ENCODE measurements around the gene PIK3R1. TPM values are rescaled to one million over a fixed set of nuclear protein-coding genes. Genes with fewer than 3 reads are reported as not detected.
"Not testable (repeated sequence)": the region's sequence is repeated elsewhere in the genome, so short reads cannot be mapped to it uniquely, and the experiment has no call there.

Gene PIK3R1
- total RNA-seq, 4 donors from 2014 or later = 86.1 to 107 (median 94.8) TPM

DNA sequence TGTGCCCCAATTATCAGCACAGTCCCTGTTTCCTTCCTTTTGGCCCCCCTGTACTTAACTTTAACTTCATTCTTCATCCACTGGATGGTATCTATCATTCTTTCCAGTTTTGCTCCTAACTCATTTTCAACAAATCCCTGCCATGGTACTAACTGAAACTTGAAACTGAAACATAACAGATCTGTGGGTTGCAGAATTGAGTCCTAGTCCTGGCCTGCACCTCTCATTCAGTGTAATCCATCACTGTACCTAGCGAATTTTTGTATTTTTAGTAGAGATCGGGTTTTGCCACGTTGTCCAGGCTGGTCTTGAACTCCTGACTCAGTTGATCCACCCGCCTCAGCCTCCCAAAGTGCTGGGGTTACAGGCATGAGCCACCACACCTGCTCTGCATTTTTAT lies 15.3 kb upstream of the PIK3R1 start:
- no peak overlapping the region for H3K27ac ChIP-seq
- DNase-seq = no peak
- no peak overlapping the region for H3K4me3 ChIP-seq (replicated peaks in 1 of 3)
- no peak for TF ChIP-seq POLR2A (IDR thresholded peaks at IDR 0.05)
- TF ChIP-seq, protein P1, sequence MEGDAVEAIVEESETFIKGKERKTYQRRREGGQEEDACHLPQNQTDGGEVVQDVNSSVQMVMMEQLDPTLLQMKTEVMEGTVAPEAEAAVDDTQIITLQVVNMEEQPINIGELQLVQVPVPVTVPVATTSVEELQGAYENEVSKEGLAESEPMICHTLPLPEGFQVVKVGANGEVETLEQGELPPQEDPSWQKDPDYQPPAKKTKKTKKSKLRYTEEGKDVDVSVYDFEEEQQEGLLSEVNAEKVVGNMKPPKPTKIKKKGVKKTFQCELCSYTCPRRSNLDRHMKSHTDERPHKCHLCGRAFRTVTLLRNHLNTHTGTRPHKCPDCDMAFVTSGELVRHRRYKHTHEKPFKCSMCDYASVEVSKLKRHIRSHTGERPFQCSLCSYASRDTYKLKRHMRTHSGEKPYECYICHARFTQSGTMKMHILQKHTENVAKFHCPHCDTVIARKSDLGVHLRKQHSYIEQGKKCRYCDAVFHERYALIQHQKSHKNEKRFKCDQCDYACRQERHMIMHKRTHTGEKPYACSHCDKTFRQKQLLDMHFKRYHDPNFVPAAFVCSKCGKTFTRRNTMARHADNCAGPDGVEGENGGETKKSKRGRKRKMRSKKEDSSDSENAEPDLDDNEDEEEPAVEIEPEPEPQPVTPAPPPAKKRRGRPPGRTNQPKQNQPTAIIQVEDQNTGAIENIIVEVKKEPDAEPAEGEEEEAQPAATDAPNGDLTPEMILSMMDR (IDR thresholded peaks at IDR 0.05) = no peak
- intact Hi-C loops (cut with DNase I) = no loop called here
- no peaks in the 10 kb centered on the region for H3K4me1 ChIP-seq
- no peaks in the 10 kb centered on the region for H3K27me3 ChIP-seq
- WGBS, 2 donors = 81 to 90% methylated on average over 4 of the region's 4 CpGs
- H3K9me3 ChIP-seq = no peaks in the 10 kb centered on the region
- no peaks in the 10 kb centered on the region for H3K36me3 ChIP-seq

DNA sequence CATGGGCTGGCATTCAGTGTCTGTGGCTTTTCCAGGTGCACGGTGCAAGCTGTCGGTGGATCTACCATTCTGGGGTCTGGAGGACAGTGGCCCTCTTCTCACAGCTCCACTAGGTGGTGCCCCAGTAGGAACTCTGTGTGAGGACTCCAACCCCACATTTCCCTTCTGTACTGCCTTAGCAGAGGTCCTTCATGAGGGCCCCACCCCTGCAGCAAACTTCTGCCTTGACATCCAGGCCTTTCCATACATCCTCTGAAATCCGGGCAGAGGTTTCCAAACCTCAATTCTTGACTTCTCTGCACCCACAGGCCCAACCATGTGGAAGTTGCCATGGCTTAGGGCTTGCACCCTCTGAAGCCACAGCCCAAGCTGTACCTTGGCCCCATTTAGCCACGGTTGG lies 4.9 kb upstream of the PIK3R1 start:
- H3K36me3 ChIP-seq = not testable (repeated sequence)

DNA sequence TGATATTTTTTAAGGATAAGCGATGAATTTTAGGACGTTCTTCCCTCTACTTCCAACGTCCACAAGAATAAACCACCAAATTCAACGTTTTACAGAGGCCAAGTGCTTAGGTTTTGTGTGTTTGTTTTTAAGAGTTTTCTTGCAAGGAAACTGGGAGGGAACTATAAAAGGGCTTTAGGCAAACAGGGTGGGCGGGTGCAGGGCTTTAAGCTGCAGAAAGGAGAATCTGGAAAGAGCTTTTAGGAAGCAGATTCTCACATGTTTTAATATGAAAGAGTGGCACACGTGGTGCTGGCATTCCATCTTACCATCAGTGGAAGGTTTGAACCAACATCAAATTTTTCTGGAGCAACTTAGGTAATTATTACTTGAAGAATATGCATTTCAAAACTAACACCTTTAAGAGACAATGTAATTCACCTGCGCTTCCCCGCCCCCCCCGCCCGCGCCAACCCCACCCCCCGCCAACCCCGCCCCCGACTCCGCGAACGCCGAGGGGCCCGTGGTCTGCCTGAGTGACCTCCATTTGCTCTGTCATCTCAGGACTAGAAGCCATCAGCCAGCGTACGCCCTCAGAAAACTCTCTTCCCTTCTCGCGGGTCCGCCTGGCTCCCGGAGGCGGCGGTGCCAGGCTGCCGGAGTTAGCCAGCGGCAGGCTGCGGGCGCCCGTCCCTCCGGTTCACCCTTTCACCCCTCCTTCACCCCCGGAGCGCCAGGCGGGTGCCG lies 911 bp upstream of the PIK3R1 start:
- TF ChIP-seq, protein P1 (IDR thresholded peaks at IDR 0.05) = no peak
- TF ChIP-seq POLR2A (IDR thresholded peaks at IDR 0.05) = no peak
- 4 to 7% methylated on average over 15 to 16 of the region's 37 CpGs for WGBS, 2 donors
- no peaks in the 10 kb centered on the region for H3K27me3 ChIP-seq
- no peaks in the 10 kb centered on the region for H3K36me3 ChIP-seq
- peaks cover 19 to 24% of the 10 kb centered on the region in 2 donors for H3K4me1 ChIP-seq
- H3K4me3 ChIP-seq (replicated peaks in 1 of 3) = peak overlapping the region in 2 of 3 donors; percentile 80 to 90
- no peaks in the 10 kb centered on the region for H3K9me3 ChIP-seq
- peak; percentile 30 to 47 for DNase-seq
- peak overlapping the region; percentile 96 to 99 (median 97) for H3K27ac ChIP-seq
- intact Hi-C loops (cut with DNase I) = no loop called here

More for the DNA sequence above, 4.9 kb upstream of the PIK3R1 start:
- intact Hi-C loops (cut with DNase I); DNase-seq; H3K27ac ChIP-seq; H3K4me3 ChIP-seq (replicated peaks in 1 of 3); H3K4me1 ChIP-seq; H3K9me3 ChIP-seq; H3K27me3 ChIP-seq: not testable (repeated sequence)
- 98% methylated on average over 4 of the region's 4 CpGs for WGBS, 2 donors

DNA sequence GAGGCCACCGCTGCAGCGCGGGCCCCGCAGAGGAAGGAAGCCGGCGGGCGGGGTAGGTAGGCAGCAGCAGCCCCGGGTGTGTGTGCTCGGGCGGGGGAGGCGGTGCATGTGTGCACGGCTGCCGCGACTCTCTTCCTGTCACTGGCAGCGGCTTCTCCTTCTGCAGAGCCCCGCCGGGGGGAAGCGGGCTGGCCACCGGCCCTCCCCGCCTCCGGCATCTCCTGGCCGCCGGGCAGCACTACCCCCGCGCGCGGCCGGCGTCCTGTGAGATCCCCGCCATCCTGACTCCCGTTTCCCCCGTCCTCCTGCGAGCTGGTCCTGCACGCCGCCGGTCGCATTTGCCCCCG lies 315 bp downstream of the PIK3R1 start:
- WGBS, 2 donors = 0% methylated on average over 12 to 21 of the region's 38 CpGs
- no peak for TF ChIP-seq POLR2A (IDR thresholded peaks at IDR 0.05)
- TF ChIP-seq, protein P1 (IDR thresholded peaks at IDR 0.05) = no peak

DNA sequence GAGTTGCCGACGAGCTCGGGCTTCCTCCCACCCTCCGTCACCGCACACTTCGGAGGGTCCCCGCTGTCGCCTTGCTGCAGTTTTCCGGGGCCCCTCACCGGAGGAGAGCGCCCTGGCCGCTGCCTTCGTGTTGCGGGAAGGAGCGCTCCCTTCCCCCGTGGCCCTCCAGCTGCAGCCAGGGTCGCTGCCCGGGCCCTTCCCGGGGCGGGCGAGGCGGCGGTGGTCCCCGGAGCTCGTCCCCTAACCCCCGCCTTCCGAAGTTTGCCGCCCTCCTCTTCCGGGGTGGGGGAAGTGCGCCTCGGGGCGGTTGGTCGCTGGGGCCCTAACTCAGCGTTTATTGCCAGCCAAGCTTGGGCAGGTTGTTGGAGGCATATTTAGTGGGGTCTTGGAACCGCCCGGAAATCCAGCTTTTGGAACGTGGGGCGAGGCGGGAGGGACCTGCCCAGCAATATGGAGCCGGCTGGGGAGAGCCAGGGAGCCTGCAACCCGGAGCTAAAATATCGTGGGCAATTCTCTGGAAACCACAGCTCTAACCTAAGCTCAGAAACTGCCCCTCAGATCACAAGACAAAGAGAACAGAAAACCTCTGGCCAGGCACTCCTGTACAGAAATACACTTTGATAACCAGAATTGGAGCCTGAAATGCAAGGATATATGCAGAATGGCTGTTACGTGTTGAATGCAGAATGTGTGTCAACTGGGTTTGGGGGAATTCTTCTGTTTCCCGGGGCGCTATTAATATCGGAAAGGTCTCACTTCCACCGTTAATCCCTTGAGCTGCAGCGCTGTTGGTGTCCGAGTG lies 890 bp downstream of the PIK3R1 start:
- DNase-seq = peak; percentile 56 to 59
- H3K27me3 ChIP-seq = no peaks in the 10 kb centered on the region
- H3K27ac ChIP-seq = peak overlapping the region; percentile 84 to 99 (median 97)
- intact Hi-C loops (cut with DNase I) = no loop called here
- peak in 1 of 2 donors; percentile 25 for TF ChIP-seq POLR2A (IDR thresholded peaks at IDR 0.05)
- TF ChIP-seq, protein P1 (IDR thresholded peaks at IDR 0.05) = no peak
- WGBS, 2 donors = 0 to 1% methylated on average over 16 to 33 of the region's 49 CpGs
- H3K9me3 ChIP-seq = no peaks in the 10 kb centered on the region
- H3K4me3 ChIP-seq (replicated peaks in 1 of 3) = peak overlapping the region; percentile 73 to 95 (median 90)
- peaks cover 19 to 24% of the 10 kb centered on the region in 2 donors for H3K4me1 ChIP-seq
- H3K36me3 ChIP-seq = no peaks in the 10 kb centered on the region

More for the DNA sequence above, 315 bp downstream of the PIK3R1 start:
- Histone ChIP-seq H3K27ac (peak overlapping the region; percentile 84 to 99 (median 97)), H3K36me3 (no peaks in the 10 kb centered on the region), H3K27me3 (no peaks in the 10 kb centered on the region), H3K4me3 (replicated peaks in 1 of 3) (peak overlapping the region; percentile 73 to 95 (median 90)), H3K9me3 (no peaks in the 10 kb centered on the region), H3K4me1 (peaks cover 19 to 24% of the 10 kb centered on the region in 2 donors)
- intact Hi-C loops (cut with DNase I) = no loop called here
- peak in 1 of 2 donors; percentile 71 for DNase-seq
